CD14-positive monocyte (primary cell): ENCODE measurements around the gene SUN3. TPM values are rescaled to one million over a fixed set of nuclear protein-coding genes. Genes with fewer than 3 reads are reported as not detected.
A peak's percentile ranks its signal among the peaks of the same experiment; 100 is the strongest.

Experiments used
- DNase-seq, 3 donors: peaks; one replicate each; pipeline ENCODE4 v3.0.0-alpha.2; 2011 to 2022
- H2AFZ ChIP-seq: 2 replicates; pipeline ENCODE4 v1.6.0; 2012; ENCODE audit warnings: mild to moderate bottlenecking, low read depth, low read length, inconsistent platforms; ENCODE audit not compliant: insufficient read depth, poor library complexity, severe bottlenecking
- H3K27ac ChIP-seq, 2 donors: 1 replicate in 1 of 2; 2 replicates in 1 of 2; pipeline ENCODE4 v1.5.1; 2012 to 2013; ENCODE audit warnings: low read length in 2 of 2, control low read depth in 1 of 2, inconsistent platforms in 1 of 2, low read depth in 1 of 2, mild to moderate bottlenecking in 1 of 2
- H3K27me3 ChIP-seq, 2 donors: one replicate each; pipeline versions ENCODE4 v1.6.0 to v1.6.1; 2011 to 2013; ENCODE audit warnings: low read length in 2 of 2; ENCODE audit not compliant: control insufficient read depth in 2 of 2, insufficient read depth in 2 of 2
- H3K36me3 ChIP-seq, 2 donors: replicated peaks in 1 of 2; 1 replicate in 1 of 2; 2 replicates in 1 of 2; pipeline versions ENCODE4 v1.5.1 to v1.6.1; 2012 to 2013; ENCODE audit warnings: low read length in 2 of 2, control low read depth in 1 of 2, inconsistent platforms in 1 of 2, mild to moderate bottlenecking in 1 of 2; ENCODE audit not compliant: insufficient read depth in 2 of 2, control insufficient read depth in 1 of 2
- H3K4me1 ChIP-seq, 2 donors: 1 replicate in 1 of 2; 2 replicates in 1 of 2; pipeline versions ENCODE4 v1.5.1 to v1.6.1; 2012 to 2013; ENCODE audit warnings: low read length in 2 of 2, control low read depth in 1 of 2, inconsistent platforms in 1 of 2, mild to moderate bottlenecking in 1 of 2, moderate library complexity in 1 of 2; ENCODE audit not compliant: insufficient read depth in 2 of 2, control insufficient read depth in 1 of 2
- H3K4me2 ChIP-seq: replicated peaks from 2 replicates; pipeline ENCODE3; 2012; ENCODE audit warnings: low read length, moderate library complexity, mild to moderate bottlenecking; ENCODE audit not compliant: poor library complexity, severe bottlenecking; ENCODE audit errors: extremely low read depth
- H3K4me3 ChIP-seq, 3 experiments: fragments of 200-600 bp in 1 of 3; sonication (generic) in 1 of 3; replicated peaks in 1 of 3; 1 replicate in 2 of 3; 2 replicates in 1 of 3; pipeline ENCODE4 v1.5.1; 2011 to 2013; ENCODE audit warnings: low read length in 3 of 3, mild to moderate bottlenecking in 3 of 3, control low read depth in 2 of 3, low read depth in 2 of 3, inconsistent platforms in 1 of 3, moderate library complexity in 1 of 3
- H3K79me2 ChIP-seq: 2 replicates; pipeline ENCODE4 v1.6.0; 2012; ENCODE audit warnings: mild to moderate bottlenecking, control low read depth, inconsistent platforms, low read length, moderate library complexity; ENCODE audit not compliant: insufficient read depth
- H3K9ac ChIP-seq: 2 replicates; pipeline ENCODE4 v1.6.0; 2017; ENCODE audit warnings: low read length, mild to moderate bottlenecking; ENCODE audit not compliant: insufficient read depth, poor library complexity, severe bottlenecking
- H3K9me3 ChIP-seq, 2 donors: replicated peaks in 1 of 2; 1 replicate in 1 of 2; 2 replicates in 1 of 2; pipeline versions ENCODE4 v1.5.1 to v1.6.1; 2012 to 2013; ENCODE audit warnings: low read length in 2 of 2, control low read depth in 1 of 2; ENCODE audit not compliant: control insufficient read depth in 1 of 2, insufficient read depth in 1 of 2
- H4K20me1 ChIP-seq: 2 replicates; pipeline ENCODE4 v1.6.0; 2012; ENCODE audit warnings: mild to moderate bottlenecking, low read length, control low read depth, moderate library complexity; ENCODE audit not compliant: insufficient read depth
- H3K27ac Mint-ChIP-seq, 7 donors: one replicate each; pipeline ENCODE4 v1.8.0; 2020; ENCODE audit warnings: mild to moderate bottlenecking in 7 of 7, mixed read lengths in 7 of 7, moderate library complexity in 6 of 7, inconsistent platforms in 2 of 7
- H3K27me3 Mint-ChIP-seq, 3 donors: one replicate each; pipeline ENCODE4 v1.8.0; 2021 to 2022; ENCODE audit warnings: low read depth in 3 of 3, mild to moderate bottlenecking in 3 of 3, mixed read lengths in 3 of 3, moderate library complexity in 3 of 3, inconsistent platforms in 1 of 3
- H3K36me3 Mint-ChIP-seq, 2 donors: one replicate each; pipeline ENCODE4 v1.8.0; 2020; ENCODE audit warnings: mixed read lengths in 2 of 2, inconsistent platforms in 1 of 2, mild to moderate bottlenecking in 1 of 2
- H3K4me1 Mint-ChIP-seq: one replicate; pipeline ENCODE4 v1.8.0; 2020; ENCODE audit warnings: mild to moderate bottlenecking, mixed read lengths
- H3K4me3 Mint-ChIP-seq, 2 donors: one replicate each; pipeline ENCODE4 v1.8.0; 2020; ENCODE audit warnings: mild to moderate bottlenecking in 2 of 2, mixed read lengths in 2 of 2, moderate library complexity in 1 of 2
- H3K9me3 Mint-ChIP-seq, 7 donors: one replicate each; pipeline ENCODE4 v1.8.0; 2020 to 2022; ENCODE audit warnings: mixed read lengths in 7 of 7, mild to moderate bottlenecking in 6 of 7, moderate library complexity in 6 of 7, inconsistent platforms in 2 of 7
- WGBS: methylation state at CpG from one replicate; pipeline ENCODE4 v1.1.5; 2013; ENCODE audit warnings: missing lambda C conversion rate; ENCODE audit not compliant: insufficient coverage; 5-methylcytosine and 5-hydroxymethylcytosine counted together
- intact Hi-C, 2 donors: fragments of 100-400 bp; cut with micrococcal nuclease; formaldehyde crosslinking; loops; one replicate each; pipeline versions ENCODE4 v1.15.0 to v1.15.1; 2023
- polyA plus RNA-seq, 3 donors: library from polyadenylated mRNA; depleted of rRNA in 1 of 3; unstranded in 2 of 3; stranded (reverse) in 1 of 3; fragments of 300-500 nt in 2 of 3; fragments of >200 nt in 1 of 3; fragmentation: Illumina TruSeq in 2 of 3; gene quantifications; 1 replicate in 2 of 3; 2 replicates in 1 of 3; pipeline ENCODE4 v1.2.3, GENCODE V29; 2012 to 2021
- TF ChIP-seq, protein P1 (sequence below): fragments of 200-600 bp; IDR thresholded peaks from one replicate; pipeline ENCODE4 v1.8.0; 2022; ENCODE audit warnings: antibody characterized with exemption, mild to moderate bottlenecking

SUN3 gene
- polyA plus RNA-seq, 3 donors, result not detected

DNA sequence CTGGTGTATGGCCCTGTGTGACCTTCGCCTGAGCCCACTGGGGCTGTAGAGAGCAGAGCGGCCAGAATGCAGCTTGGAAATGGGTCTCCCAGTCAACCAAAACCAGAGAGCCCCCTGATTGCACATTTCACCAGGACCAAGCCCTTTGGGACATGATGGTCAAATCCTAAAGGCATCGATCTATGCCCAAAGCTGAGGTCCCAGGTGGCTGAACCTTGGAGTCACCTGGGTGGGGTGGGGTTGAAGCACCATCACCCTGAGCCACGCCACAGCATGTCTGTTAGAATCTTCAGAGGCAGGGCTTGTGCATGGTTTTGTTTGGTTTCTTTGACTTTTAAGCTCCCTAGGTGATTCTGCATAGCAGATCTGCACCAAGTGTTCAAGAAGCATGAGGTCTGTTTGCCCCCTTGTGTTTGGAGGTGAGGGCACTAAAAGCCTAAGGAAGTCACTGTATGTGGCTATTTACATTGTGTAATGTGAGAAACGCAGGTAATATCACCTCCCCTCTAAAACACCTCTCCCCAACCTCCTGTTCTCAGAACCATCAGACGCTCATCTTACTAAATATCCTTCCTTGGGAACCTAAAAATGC, 90.2 kb downstream of the SUN3 start:
- H3K4me3 Mint-ChIP-seq, result no peak overlapping the region
- Histone ChIP-seq H4K20me1 (no peaks in the 10 kb centered on the region), H2AFZ (no peak overlapping the region), H3K4me3 (no peak overlapping the region), H3K9ac (no peak overlapping the region), H3K9me3 (no peaks in the 10 kb centered on the region), H3K4me1 (peaks cover 16 to 19% of the 10 kb centered on the region in 2 donors), H3K27ac (no peak overlapping the region), H3K27me3 (no peaks in the 10 kb centered on the region), H3K79me2 (no peaks in the 10 kb centered on the region), H3K4me2 (no peak overlapping the region), H3K36me3 (no peaks in the 10 kb centered on the region)
- no peak overlapping the region for H3K27ac Mint-ChIP-seq
- TF ChIP-seq, protein P1, sequence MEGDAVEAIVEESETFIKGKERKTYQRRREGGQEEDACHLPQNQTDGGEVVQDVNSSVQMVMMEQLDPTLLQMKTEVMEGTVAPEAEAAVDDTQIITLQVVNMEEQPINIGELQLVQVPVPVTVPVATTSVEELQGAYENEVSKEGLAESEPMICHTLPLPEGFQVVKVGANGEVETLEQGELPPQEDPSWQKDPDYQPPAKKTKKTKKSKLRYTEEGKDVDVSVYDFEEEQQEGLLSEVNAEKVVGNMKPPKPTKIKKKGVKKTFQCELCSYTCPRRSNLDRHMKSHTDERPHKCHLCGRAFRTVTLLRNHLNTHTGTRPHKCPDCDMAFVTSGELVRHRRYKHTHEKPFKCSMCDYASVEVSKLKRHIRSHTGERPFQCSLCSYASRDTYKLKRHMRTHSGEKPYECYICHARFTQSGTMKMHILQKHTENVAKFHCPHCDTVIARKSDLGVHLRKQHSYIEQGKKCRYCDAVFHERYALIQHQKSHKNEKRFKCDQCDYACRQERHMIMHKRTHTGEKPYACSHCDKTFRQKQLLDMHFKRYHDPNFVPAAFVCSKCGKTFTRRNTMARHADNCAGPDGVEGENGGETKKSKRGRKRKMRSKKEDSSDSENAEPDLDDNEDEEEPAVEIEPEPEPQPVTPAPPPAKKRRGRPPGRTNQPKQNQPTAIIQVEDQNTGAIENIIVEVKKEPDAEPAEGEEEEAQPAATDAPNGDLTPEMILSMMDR, result no peak
- H3K36me3 Mint-ChIP-seq, result no peaks in the 10 kb centered on the region
- H3K4me1 Mint-ChIP-seq, result peaks cover 18% of the 10 kb centered on the region
- peaks cover 0 to 4% (median under 1%) of the 10 kb centered on the region in 3 donors for H3K27me3 Mint-ChIP-seq
- no peaks in the 10 kb centered on the region for H3K9me3 Mint-ChIP-seq
- intact Hi-C loops, result no loop called here
- no peak for DNase-seq
- WGBS, result 92% methylated on average over 4 of the region's 6 CpGs

DNA sequence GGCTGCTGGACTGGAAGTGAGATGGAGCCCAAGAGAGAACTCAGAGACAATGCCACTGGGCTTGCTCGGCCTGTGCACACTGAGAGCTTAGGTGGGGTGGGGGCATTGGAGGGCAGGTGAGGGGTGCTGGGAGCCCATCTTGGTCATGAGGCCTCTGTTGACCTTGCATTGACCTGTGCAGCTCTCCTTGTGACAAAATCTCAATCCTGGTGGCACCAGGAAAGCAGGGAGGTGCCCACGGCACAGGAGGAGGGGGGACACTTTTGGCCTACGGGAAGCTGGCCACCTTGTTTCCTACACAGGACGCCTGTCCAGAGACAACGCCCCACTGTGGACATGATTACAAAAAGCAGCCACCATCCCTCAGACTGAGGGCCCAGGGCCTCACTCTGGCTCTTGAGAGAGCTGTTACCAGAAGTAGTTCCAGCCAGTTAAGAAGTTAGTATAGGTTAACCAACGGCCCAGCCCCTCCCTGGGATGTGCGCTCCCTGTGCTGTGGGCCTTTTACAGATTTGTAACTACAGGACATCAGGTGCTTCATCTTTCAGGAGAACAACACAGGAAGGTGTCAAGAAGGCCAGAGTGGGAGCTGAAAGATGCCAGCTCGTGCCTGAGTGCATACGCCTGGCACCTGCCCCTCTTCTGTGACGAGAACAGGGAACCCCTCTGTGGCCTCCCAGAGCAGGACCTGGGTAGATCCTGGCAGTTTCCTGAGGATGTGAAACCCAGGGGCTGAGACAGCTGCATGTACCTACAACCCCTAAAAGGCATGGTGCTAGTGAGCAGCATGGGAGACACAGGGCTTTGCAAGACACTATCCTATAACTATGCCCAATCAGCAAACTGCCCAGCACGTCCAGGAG, 91.0 kb downstream of the SUN3 start:
- Histone ChIP-seq H3K27me3 (no peaks in the 10 kb centered on the region), H3K27ac (no peak overlapping the region), H3K9ac (no peak overlapping the region), H4K20me1 (no peaks in the 10 kb centered on the region), H3K4me2 (no peak overlapping the region), H3K4me1 (peaks cover 16 to 19% of the 10 kb centered on the region in 2 donors), H3K79me2 (no peaks in the 10 kb centered on the region), H3K36me3 (no peaks in the 10 kb centered on the region), H3K9me3 (no peaks in the 10 kb centered on the region), H2AFZ (no peak overlapping the region), H3K4me3 (no peak overlapping the region)
- intact Hi-C loops, result no loop called here
- TF ChIP-seq, protein P1, result no peak
- no peak overlapping the region for H3K4me3 Mint-ChIP-seq
- no peaks in the 10 kb centered on the region for H3K9me3 Mint-ChIP-seq
- peaks cover 0 to 4% (median 1%) of the 10 kb centered on the region in 3 donors for H3K27me3 Mint-ChIP-seq
- 74% methylated on average over 7 of the region's 11 CpGs for WGBS
- peaks cover 20% of the 10 kb centered on the region for H3K4me1 Mint-ChIP-seq
- no peaks in the 10 kb centered on the region for H3K36me3 Mint-ChIP-seq
- peak overlapping the region in 2 of 7 donors; percentile 63 to 81 for H3K27ac Mint-ChIP-seq
- DNase-seq, result no peak

Other genes starting within 250 kb of the SUN3 start
- under 1 TPM in 1 of 3 donors, not detected in 2; 0.19 TPM for gene PKD1L1, start 80.6 kb downstream of the SUN3 start, polyA plus RNA-seq
- gene HUS1, start 49.5 kb downstream of the SUN3 start, polyA plus RNA-seq, result 10 to 100 TPM; 37.7 to 45.9 (median 38.8) TPM
- gene C7orf57, start 6.4 kb upstream of the SUN3 start, polyA plus RNA-seq, result under 1 TPM in 1 of 3 donors, not detected in 2; 0.05 TPM
- 100 to 1,000 TPM; 109 to 212 (median 129) TPM for gene UPP1, start 60.2 kb upstream of the SUN3 start, polyA plus RNA-seq
- gene ABCA13, start 142.4 kb upstream of the SUN3 start, polyA plus RNA-seq, result under 1 TPM; 0.10 to 0.41 (median 0.37) TPM